CD4-positive, alpha-beta T cell (primary cell): ENCODE results near the gene SERINC2. TPM values are rescaled to one million over a fixed set of nuclear protein-coding genes. Genes with fewer than 3 reads are reported as not detected.

Experiments
- ATAC-seq: fragments of 200-7000 bp; cut with Tn5 transposase; one replicate; pipeline ENCODE4 v1.10.0; 2022; ENCODE audit warnings: mild to moderate bottlenecking; ENCODE audit not compliant: poor library complexity
- CTCF ChIA-PET: fragments of 350-600 bp; sonication (Branson Sonifier 250); formaldehyde crosslinking; loops from one replicate; lab custom pipeline; 2021; ENCODE audit warnings: antibody characterized with exemption, inconsistent platforms; lab: Charles Lee
- POLR2A ChIA-PET: fragments of 350-600 bp; sonication (Branson Sonifier 250); formaldehyde crosslinking; loops from one replicate; lab custom pipeline; 2021; ENCODE audit warnings: antibody characterized with exemption, inconsistent platforms; lab: Charles Lee
- DNase-seq, 14 experiments: peaks; one replicate each; pipeline ENCODE4 v3.0.0-alpha.2; 2013 to 2020; ENCODE audit warnings: mixed read lengths in 2 of 14
- H3K27ac ChIP-seq, 2 donors: one replicate each; pipeline versions ENCODE4 v1.5.1 to v1.7.0; 2013; ENCODE audit warnings: low read length in 2 of 2, low read depth in 1 of 2, mild to moderate bottlenecking in 1 of 2
- H3K27me3 ChIP-seq, 2 experiments: 1 replicate in 1 of 2; 2 replicates in 1 of 2; pipeline versions ENCODE4 v1.6.1 to v1.7.0; 2013; ENCODE audit warnings: low read length in 2 of 2, control low read depth in 1 of 2, mild to moderate bottlenecking in 1 of 2, moderate library complexity in 1 of 2; ENCODE audit not compliant: insufficient read depth in 2 of 2, control insufficient read depth in 1 of 2
- H3K36me3 ChIP-seq: one replicate; pipeline ENCODE4 v1.6.1; 2013; ENCODE audit warnings: low read length, control low read depth; ENCODE audit not compliant: insufficient read depth
- H3K4me1 ChIP-seq: one replicate; pipeline ENCODE4 v1.6.1; 2013; ENCODE audit warnings: low read length, control low read depth; ENCODE audit not compliant: insufficient read depth
- H3K4me3 ChIP-seq: one replicate; pipeline ENCODE4 v1.5.1; 2013; ENCODE audit warnings: mild to moderate bottlenecking, low read length, moderate library complexity
- H3K9me3 ChIP-seq, 2 experiments: 1 replicate in 1 of 2; 2 replicates in 1 of 2; pipeline versions ENCODE4 v1.6.1 to v1.7.0; 2013; ENCODE audit warnings: low read length in 2 of 2, mild to moderate bottlenecking in 2 of 2, control low read depth in 1 of 2, moderate library complexity in 1 of 2; ENCODE audit not compliant: control insufficient read depth in 1 of 2, insufficient read depth in 1 of 2
- H3K27ac Mint-ChIP-seq: one replicate; pipeline ENCODE4 v1.8.0; 2020; ENCODE audit warnings: mixed read lengths
- H3K27me3 Mint-ChIP-seq: one replicate; pipeline ENCODE4 v1.8.0; 2021; ENCODE audit warnings: mixed read lengths
- H3K36me3 Mint-ChIP-seq: one replicate; pipeline ENCODE4 v1.8.0; 2021; ENCODE audit warnings: low read depth, mixed read lengths
- H3K4me1 Mint-ChIP-seq: one replicate; pipeline ENCODE4 v1.8.0; 2021; ENCODE audit warnings: low read depth, mixed read lengths
- H3K4me3 Mint-ChIP-seq: one replicate; pipeline ENCODE4 v1.8.0; 2020; ENCODE audit warnings: mild to moderate bottlenecking, mixed read lengths
- H3K9me3 Mint-ChIP-seq: one replicate; pipeline ENCODE4 v1.8.0; 2020; ENCODE audit warnings: mixed read lengths
- intact Hi-C, 2 experiments: fragments of 100-400 bp; cut with DNase I in 1 of 2; cut with micrococcal nuclease in 1 of 2; formaldehyde crosslinking; loops; one replicate each; pipeline versions ENCODE4 v1.15.1 to v1.9.0; 2023 to 2025; cut with DNase I, micrococcal nuclease
- total RNA-seq, 174 experiments: library from RNA in 2 of 174; stranded (reverse) in 2 of 174; gene quantifications; one replicate each; pipeline ENCODE4 v1.2.3 and lab custom pipeline; 2021 to 2026
- TF ChIP-seq, protein P1 (sequence below): fragments of 200-600 bp; IDR thresholded peaks from one replicate; pipeline ENCODE4 v1.8.0; 2022; ENCODE audit warnings: antibody characterized with exemption, mild to moderate bottlenecking

SERINC2 gene
- total RNA-seq, 2 experiments from 2014 or later = 0.11 TPM; not detected in 1

DNA sequence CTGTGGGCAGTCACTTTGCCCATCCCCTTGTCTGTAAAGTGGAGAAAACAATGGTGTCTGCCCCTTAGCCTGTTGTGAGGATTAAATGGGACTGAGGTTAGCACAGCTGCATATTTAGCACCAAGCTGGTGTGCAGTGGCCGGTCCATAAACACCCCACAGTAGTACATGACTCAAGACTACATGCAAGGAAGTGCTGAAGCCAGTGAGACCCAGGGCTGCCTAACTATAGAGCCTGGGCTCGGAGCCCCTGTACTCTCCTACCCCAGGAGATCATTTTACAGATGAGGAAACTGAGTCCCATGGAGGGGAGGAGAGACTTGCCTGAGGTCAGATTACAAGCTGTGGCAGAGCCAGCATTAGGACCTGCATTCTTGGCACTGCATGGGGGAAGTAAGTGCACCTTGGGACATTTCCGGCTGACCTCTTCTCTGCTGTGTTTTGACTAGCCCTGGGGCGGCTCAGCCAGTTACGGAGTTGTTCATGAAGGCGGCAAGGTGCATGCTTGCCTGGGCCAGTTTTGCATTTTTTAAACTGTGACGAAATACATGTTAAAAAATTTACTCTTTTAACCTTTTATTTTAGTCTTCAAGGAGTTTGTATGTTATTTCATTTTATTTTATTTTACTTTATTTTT is 3.2 kb downstream of the SERINC2 start:
- CTCF ChIA-PET = no interaction called here
- no peak overlapping the region for H3K4me3 ChIP-seq
- no peak for DNase-seq
- Mint-ChIP-seq H3K9me3 (no peaks in the 10 kb centered on the region), H3K4me3 (no peak overlapping the region), H3K36me3 (no peaks in the 10 kb centered on the region), H3K27me3 (peaks cover 70% of the 10 kb centered on the region), H3K27ac (no peak overlapping the region), H3K4me1 (peaks cover 7% of the 10 kb centered on the region)
- POLR2A ChIA-PET = no interaction called here
- H3K4me1 ChIP-seq = peaks cover 18% of the 10 kb centered on the region
- TF ChIP-seq, protein P1, sequence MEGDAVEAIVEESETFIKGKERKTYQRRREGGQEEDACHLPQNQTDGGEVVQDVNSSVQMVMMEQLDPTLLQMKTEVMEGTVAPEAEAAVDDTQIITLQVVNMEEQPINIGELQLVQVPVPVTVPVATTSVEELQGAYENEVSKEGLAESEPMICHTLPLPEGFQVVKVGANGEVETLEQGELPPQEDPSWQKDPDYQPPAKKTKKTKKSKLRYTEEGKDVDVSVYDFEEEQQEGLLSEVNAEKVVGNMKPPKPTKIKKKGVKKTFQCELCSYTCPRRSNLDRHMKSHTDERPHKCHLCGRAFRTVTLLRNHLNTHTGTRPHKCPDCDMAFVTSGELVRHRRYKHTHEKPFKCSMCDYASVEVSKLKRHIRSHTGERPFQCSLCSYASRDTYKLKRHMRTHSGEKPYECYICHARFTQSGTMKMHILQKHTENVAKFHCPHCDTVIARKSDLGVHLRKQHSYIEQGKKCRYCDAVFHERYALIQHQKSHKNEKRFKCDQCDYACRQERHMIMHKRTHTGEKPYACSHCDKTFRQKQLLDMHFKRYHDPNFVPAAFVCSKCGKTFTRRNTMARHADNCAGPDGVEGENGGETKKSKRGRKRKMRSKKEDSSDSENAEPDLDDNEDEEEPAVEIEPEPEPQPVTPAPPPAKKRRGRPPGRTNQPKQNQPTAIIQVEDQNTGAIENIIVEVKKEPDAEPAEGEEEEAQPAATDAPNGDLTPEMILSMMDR = no peak
- no peaks in the 10 kb centered on the region for H3K9me3 ChIP-seq
- H3K27me3 ChIP-seq = peaks cover 37 to 48% of the 10 kb centered on the region in 2 experiments
- intact Hi-C loops = no loop called here
- ATAC-seq = no peak
- no peaks in the 10 kb centered on the region for H3K36me3 ChIP-seq
- H3K27ac ChIP-seq = no peak overlapping the region

DNA sequence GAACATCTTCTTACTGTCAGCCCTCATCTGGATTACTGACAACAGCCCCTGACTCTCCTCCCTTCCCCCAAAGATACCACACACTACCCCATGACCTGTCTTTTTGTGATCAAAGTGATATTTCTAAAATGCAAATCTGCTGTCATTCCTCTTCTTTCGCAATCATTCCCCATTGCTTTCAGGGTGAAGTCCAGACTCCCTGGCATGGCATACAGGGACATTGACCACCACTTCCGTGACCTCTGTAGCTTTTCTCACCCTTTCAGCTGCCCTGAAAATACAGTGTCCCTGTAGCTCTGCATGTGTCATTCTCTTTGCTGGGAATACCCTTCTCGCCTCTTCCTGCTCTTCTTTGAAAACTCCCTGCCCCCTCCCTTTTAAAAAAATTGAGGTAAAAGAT is 4.1 kb downstream of the SERINC2 start:
- POLR2A ChIA-PET = no interaction called here
- H3K9me3 Mint-ChIP-seq = no peaks in the 10 kb centered on the region
- intact Hi-C loops = no loop called here
- DNase-seq (no peak), ATAC-seq (no peak)
- no peak overlapping the region for H3K27ac ChIP-seq
- H3K36me3 Mint-ChIP-seq = no peaks in the 10 kb centered on the region
- CTCF ChIA-PET = no interaction called here
- peaks cover 5% of the 10 kb centered on the region for H3K4me1 Mint-ChIP-seq
- no peaks in the 10 kb centered on the region for H3K9me3 ChIP-seq
- H3K4me3 ChIP-seq = no peak overlapping the region
- H3K4me3 Mint-ChIP-seq = no peak overlapping the region
- peaks cover 18% of the 10 kb centered on the region for H3K4me1 ChIP-seq
- peaks cover 32 to 39% of the 10 kb centered on the region in 2 experiments for H3K27me3 ChIP-seq
- H3K27me3 Mint-ChIP-seq = peaks cover 63% of the 10 kb centered on the region
- TF ChIP-seq, protein P1 = no peak
- no peaks in the 10 kb centered on the region for H3K36me3 ChIP-seq
- no peak overlapping the region for H3K27ac Mint-ChIP-seq

DNA sequence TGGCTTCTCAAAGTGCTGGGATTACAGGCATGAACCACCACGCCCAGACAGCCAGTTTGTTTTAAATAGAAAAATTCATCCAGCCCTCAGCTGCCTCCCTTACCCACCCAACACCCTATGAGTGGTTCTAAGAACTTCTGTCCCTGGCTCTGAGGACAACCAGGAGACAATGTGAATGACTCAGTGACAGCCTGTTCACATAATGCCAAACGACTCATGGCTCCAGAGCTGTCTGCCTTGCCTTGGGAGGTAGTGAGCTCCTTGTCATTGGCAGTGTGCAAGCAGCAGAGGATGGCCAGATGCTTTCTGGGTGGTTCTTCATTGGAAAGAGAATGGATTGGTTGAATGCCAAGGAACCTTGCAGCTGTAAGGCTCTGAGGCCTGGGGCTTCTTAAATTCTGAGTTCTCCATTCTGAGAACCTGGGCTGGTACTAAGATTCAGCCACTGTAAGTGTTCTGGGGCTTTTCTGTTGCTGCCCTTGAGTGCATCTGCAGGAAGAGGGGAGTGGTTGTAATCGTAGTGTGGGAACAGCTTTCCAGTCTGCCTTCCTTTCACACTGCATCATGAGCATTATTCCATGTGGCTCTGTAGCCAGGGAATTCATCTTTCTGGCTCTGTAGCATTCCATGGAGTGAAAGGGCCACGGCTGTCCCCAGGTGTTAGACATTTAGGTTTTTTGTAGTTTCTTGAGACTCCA is 5.8 kb downstream of the SERINC2 start:
- H3K4me1 Mint-ChIP-seq = no peaks in the 10 kb centered on the region
- intact Hi-C loops = no loop called here
- no peaks in the 10 kb centered on the region for H3K36me3 Mint-ChIP-seq
- H3K27me3 Mint-ChIP-seq = peaks cover 66% of the 10 kb centered on the region
- H3K27me3 ChIP-seq = peaks cover 28% of the 10 kb centered on the region in 2 experiments
- ChIA-PET CTCF (interaction anchor here (1.2 kb wide), 1 partner anchor 24 kb away, joined by 3 read pairs; no protein-coding TSS in a partner anchor), POLR2A (no interaction called here)
- H3K27ac ChIP-seq = no peak overlapping the region
- H3K27ac Mint-ChIP-seq = no peak overlapping the region
- no peak overlapping the region for H3K4me3 ChIP-seq
- TF ChIP-seq, protein P1 = no peak
- H3K36me3 ChIP-seq = no peaks in the 10 kb centered on the region
- H3K9me3 ChIP-seq = no peaks in the 10 kb centered on the region
- ATAC-seq = no peak
- H3K9me3 Mint-ChIP-seq = no peaks in the 10 kb centered on the region
- peaks cover 7% of the 10 kb centered on the region for H3K4me1 ChIP-seq
- no peak overlapping the region for H3K4me3 Mint-ChIP-seq
- no peak for DNase-seq
